ENCODE results near the gene NOL9. TPM values are rescaled to one million over a fixed set of nuclear protein-coding genes. Genes with fewer than 3 reads are reported as not detected.

NOL9 gene
- total and polyA plus RNA-seq, 2 of the 13 experiments (the other 11 are each of a cell fraction or from before 2014, with no cell fraction given) = 18.0 to 24.7 TPM

DNA sequence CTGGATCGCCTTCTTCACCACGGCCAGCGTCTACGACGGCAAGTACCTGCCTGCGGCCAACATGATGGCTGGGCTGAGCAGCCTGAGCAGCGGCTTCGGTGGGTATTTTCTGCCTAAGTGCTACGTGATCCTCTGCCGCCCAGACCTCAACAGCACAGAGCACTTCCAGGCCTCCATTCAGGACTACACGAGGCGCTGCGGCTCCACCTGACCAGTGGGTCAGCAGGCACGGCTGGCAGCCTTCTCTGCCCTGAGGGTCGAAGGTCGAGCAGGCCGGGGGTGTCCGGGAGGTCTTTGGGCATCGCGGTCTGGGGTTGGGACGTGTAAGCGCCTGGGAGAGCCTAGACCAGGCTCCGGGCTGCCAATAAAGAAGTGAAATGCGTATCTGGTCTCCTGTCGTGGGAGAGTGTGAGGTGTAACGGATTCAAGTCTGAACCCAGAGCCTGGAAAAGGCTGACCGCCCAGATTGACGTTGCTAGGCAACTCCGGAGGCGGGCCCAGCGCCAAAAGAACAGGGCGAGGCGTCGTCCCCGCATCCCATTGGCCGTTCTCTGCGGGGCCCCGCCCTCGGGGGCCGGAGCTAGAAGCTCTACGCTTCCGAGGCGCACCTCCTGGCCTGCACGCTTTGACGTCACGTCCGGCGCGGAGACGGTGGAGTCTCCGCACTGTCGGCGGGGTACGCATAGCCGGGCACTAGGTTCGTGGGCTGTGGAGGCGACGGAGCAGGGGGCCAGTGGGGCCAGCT, 25.2 kb upstream of the NOL9 start, which contains the start of gene ZBTB48 (continued):
- TF ChIP-seq NFAT5 (CRISPR knock-in tag; IDR thresholded peaks at IDR 0.05) = no peak
- no peak for TF ChIP-seq CEBPG (CRISPR knock-in tag; IDR thresholded peaks at IDR 0.05)
- no peak for TF ChIP-seq ZUFSP (CRISPR knock-in tag; IDR thresholded peaks at IDR 0.05; ENCODE audit: borderline replicate concordance)
- TF ChIP-seq ZNF160 (CRISPR knock-in tag; IDR thresholded peaks at IDR 0.05) = 0 out of 2 replicates have a peak, but pooled peaks have one; percentile 18
- TF ChIP-seq, protein P1, sequence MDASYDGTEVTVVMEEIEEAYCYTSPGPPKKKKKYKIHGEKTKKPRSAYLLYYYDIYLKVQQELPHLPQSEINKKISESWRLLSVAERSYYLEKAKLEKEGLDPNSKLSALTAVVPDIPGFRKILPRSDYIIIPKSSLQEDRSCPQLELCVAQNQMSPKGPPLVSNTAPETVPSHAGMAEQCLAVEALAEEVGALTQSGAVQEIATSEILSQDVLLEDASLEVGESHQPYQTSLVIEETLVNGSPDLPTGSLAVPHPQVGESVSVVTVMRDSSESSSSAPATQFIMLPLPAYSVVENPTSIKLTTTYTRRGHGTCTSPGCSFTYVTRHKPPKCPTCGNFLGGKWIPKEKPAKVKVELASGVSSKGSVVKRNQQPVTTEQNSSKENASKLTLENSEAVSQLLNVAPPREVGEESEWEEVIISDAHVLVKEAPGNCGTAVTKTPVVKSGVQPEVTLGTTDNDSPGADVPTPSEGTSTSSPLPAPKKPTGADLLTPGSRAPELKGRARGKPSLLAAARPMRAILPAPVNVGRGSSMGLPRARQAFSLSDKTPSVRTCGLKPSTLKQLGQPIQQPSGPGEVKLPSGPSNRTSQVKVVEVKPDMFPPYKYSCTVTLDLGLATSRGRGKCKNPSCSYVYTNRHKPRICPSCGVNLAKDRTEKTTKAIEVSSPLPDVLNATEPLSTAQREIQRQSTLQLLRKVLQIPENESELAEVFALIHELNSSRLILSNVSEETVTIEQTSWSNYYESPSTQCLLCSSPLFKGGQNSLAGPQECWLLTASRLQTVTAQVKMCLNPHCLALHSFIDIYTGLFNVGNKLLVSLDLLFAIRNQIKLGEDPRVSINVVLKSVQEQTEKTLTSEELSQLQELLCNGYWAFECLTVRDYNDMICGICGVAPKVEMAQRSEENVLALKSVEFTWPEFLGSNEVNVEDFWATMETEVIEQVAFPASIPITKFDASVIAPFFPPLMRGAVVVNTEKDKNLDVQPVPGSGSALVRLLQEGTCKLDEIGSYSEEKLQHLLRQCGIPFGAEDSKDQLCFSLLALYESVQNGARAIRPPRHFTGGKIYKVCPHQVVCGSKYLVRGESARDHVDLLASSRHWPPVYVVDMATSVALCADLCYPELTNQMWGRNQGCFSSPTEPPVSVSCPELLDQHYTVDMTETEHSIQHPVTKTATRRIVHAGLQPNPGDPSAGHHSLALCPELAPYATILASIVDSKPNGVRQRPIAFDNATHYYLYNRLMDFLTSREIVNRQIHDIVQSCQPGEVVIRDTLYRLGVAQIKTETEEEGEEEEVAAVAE (CRISPR knock-in tag; IDR thresholded peaks at IDR 0.05; ENCODE audit: borderline replicate concordance) = 0 out of 2 replicates have a peak, but pooled peaks have one; percentile 19
- TF ChIP-seq, protein P2, sequence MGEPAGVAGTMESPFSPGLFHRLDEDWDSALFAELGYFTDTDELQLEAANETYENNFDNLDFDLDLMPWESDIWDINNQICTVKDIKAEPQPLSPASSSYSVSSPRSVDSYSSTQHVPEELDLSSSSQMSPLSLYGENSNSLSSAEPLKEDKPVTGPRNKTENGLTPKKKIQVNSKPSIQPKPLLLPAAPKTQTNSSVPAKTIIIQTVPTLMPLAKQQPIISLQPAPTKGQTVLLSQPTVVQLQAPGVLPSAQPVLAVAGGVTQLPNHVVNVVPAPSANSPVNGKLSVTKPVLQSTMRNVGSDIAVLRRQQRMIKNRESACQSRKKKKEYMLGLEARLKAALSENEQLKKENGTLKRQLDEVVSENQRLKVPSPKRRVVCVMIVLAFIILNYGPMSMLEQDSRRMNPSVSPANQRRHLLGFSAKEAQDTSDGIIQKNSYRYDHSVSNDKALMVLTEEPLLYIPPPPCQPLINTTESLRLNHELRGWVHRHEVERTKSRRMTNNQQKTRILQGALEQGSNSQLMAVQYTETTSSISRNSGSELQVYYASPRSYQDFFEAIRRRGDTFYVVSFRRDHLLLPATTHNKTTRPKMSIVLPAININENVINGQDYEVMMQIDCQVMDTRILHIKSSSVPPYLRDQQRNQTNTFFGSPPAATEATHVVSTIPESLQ (CRISPR knock-in tag; conservative IDR thresholded peaks at IDR 0.05) = no peak
- no peak for TF ChIP-seq IRF2 (CRISPR knock-in tag; IDR thresholded peaks at IDR 0.05)
- no peak for TF ChIP-seq ZNF256 (CRISPR knock-in tag; conservative IDR thresholded peaks at IDR 0.05)
- TF ChIP-seq, protein P3, sequence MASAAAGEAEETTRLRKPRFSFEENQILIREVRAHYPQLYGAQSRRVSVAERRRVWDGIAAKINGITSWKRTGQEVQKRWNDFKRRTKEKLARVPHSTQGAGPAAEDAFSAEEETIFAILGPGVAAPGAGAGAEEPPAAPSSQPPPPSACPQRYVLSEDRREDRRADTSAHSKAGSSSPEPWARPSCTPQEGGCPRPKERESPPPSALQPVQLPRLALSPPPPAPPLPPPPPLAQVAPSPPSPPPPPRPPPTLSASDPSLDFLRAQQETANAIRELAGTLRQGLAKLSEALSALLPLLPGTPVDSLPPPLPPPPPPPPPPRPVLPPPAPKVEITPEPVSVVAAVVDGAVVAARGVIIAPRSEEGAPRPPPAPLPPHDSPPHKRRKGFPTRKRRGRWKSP (CRISPR knock-in tag; IDR thresholded peaks at IDR 0.05) = no peak
- no peak for TF ChIP-seq ZMAT3 (CRISPR knock-in tag; conservative IDR thresholded peaks at IDR 0.05)
- TF ChIP-seq ZFP37 (CRISPR knock-in tag; IDR thresholded peaks at IDR 0.05; ENCODE audit: borderline replicate concordance) = no peak
- TF ChIP-seq HNRNPUL1 (IDR thresholded peaks at IDR 0.05; ENCODE audit: low read depth, low read length) = no peak
- no peak for TF ChIP-seq PHF5A (CRISPR knock-in tag; IDR thresholded peaks at IDR 0.05; ENCODE audit: low read depth, unreplicated experiment)
- TF ChIP-seq ZNF543 (CRISPR knock-in tag; IDR thresholded peaks at IDR 0.05) = peak; percentile 32; the same call in 1 of the 2 replicates
